ENCODE data around the gene LYRM4.

DNA sequence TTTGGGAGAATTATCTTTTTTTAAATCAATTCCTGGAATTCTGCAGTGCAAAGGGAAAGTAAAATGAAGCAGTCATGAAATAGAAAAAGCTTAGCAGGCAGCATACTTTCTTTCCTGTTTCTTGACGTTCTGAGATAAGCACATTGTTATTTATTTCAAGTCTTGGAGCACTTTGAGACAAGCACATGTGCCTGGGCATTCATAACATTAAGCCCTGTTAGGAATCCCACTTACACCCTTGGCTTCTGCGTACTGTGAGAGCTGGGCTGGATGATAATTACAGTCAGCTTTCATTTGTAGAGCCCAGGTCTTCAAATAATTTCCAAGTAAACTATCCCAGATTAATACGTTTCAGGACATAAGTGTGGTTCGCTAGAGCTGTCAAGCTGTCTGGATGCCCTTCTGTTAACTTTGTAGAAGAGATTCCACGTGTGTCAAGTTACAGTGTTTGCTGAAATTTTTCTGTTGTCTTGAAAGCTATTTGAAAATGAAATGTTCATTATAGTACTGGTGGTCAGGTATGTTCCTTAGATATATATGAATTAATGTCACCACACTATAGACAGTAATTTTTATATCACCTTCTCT lies 9.4 kb upstream of the LYRM4 start:
- no peak for TF ChIP-seq POLR2AphosphoS5 (IDR thresholded peaks at IDR 0.05; ENCODE audit: insufficient read depth in 1 of 2, low read depth in 1 of 2)
- TF ChIP-seq, protein P1, sequence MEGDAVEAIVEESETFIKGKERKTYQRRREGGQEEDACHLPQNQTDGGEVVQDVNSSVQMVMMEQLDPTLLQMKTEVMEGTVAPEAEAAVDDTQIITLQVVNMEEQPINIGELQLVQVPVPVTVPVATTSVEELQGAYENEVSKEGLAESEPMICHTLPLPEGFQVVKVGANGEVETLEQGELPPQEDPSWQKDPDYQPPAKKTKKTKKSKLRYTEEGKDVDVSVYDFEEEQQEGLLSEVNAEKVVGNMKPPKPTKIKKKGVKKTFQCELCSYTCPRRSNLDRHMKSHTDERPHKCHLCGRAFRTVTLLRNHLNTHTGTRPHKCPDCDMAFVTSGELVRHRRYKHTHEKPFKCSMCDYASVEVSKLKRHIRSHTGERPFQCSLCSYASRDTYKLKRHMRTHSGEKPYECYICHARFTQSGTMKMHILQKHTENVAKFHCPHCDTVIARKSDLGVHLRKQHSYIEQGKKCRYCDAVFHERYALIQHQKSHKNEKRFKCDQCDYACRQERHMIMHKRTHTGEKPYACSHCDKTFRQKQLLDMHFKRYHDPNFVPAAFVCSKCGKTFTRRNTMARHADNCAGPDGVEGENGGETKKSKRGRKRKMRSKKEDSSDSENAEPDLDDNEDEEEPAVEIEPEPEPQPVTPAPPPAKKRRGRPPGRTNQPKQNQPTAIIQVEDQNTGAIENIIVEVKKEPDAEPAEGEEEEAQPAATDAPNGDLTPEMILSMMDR (IDR thresholded peaks at IDR 0.05), result no peak
